Calu3 (cell line): ENCODE measurements around the gene NR5A1. TPM values are rescaled to one million over a fixed set of nuclear protein-coding genes. Genes with fewer than 3 reads are reported as not detected.

Source experiments
- BruUV-seq: library from RNA; stranded (reverse); fragments of 400-500 nt; replicated peaks from 2 replicates; lab custom pipeline; 2021; lab: Mats Ljungman, UMichigan
- CTCF ChIA-PET: fragments of 300-600 bp; sonication (Branson Sonifier 250); formaldehyde crosslinking; loops from one replicate; lab custom pipeline; 2022; ENCODE audit warnings: antibody characterized with exemption; lab: Charles Lee
- DNase-seq: peaks from one replicate; pipeline ENCODE4 v3.0.0; 2022
- H3K27ac Mint-ChIP-seq: one replicate; pipeline ENCODE4 v1.8.0; 2022; ENCODE audit warnings: mixed read lengths; ENCODE audit not compliant: unreplicated experiment
- H3K27me3 Mint-ChIP-seq: one replicate; pipeline ENCODE4 v1.8.0; 2022; ENCODE audit warnings: mixed read lengths; ENCODE audit not compliant: unreplicated experiment
- H3K36me3 Mint-ChIP-seq: one replicate; pipeline ENCODE4 v1.8.0; 2022; ENCODE audit warnings: mild to moderate bottlenecking, moderate library complexity, mixed read lengths; ENCODE audit not compliant: insufficient read depth, unreplicated experiment
- H3K4me1 Mint-ChIP-seq: one replicate; pipeline ENCODE4 v1.8.0; 2022; ENCODE audit warnings: mild to moderate bottlenecking, low read depth, mixed read lengths; ENCODE audit not compliant: unreplicated experiment
- H3K4me3 Mint-ChIP-seq: one replicate; pipeline ENCODE4 v1.8.0; 2022; ENCODE audit warnings: mild to moderate bottlenecking, low read depth, moderate library complexity, mixed read lengths; ENCODE audit not compliant: unreplicated experiment
- H3K9me3 Mint-ChIP-seq: one replicate; pipeline ENCODE4 v1.8.0; 2022; ENCODE audit warnings: low read depth, mixed read lengths; ENCODE audit not compliant: unreplicated experiment
- intact Hi-C: fragments of 100-400 bp; cut with micrococcal nuclease; formaldehyde crosslinking; loops from one replicate; pipeline ENCODE4 v1.10.0; 2022; ENCODE audit not compliant: unreplicated experiment
- total RNA-seq: library from RNA; stranded (reverse); gene quantifications from 2 replicates; pipeline ENCODE4 v1.2.3, GENCODE V29; 2022
- TF ChIP-seq, protein P1 (sequence below): fragments of 200-600 bp; IDR thresholded peaks from one replicate; pipeline ENCODE4 v1.8.0; 2022; ENCODE audit warnings: antibody characterized with exemption; ENCODE audit not compliant: unreplicated experiment

The NR5A1 gene
- total RNA-seq, 1 experiment from 2014 or later, result not detected

DNA sequence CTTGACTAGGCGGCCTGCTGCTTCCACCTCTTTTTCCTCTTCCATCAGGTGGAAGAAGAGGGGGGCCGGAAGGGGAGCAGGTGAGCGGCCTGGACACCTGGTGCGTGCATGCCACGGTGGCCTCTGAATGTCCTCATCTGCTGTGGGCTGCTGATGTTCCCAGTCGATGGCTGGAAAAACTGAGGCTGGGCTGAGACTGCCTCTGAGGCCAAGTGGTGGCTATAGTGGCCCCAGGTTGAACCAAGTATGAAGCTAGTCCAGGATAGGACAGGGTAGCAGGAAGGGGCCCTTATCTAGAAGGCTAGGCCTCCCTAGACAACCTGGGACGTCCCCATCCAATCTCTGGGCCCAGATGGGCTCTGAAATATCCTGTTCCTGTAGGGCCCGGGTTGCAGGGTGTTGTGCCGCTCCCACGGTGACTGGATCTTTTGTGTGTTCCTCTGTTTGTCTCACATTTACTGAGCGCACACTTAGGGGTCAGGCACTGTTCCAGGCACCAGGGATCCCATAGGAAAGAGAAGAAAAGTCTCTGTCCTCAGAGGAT lies 753 bp upstream of the NR5A1 start:
- no peak for DNase-seq
- Mint-ChIP-seq H3K36me3 (no peaks in the 10 kb centered on the region), H3K4me1 (peaks cover 19% of the 10 kb centered on the region), H3K27me3 (peaks cover 39% of the 10 kb centered on the region), H3K4me3 (no peak overlapping the region), H3K9me3 (no peaks in the 10 kb centered on the region), H3K27ac (no peak overlapping the region)
- BruUV-seq, result no TSS peak
- CTCF ChIA-PET, result no interaction called here
- intact Hi-C loops, result no loop called here
- TF ChIP-seq, protein P1, sequence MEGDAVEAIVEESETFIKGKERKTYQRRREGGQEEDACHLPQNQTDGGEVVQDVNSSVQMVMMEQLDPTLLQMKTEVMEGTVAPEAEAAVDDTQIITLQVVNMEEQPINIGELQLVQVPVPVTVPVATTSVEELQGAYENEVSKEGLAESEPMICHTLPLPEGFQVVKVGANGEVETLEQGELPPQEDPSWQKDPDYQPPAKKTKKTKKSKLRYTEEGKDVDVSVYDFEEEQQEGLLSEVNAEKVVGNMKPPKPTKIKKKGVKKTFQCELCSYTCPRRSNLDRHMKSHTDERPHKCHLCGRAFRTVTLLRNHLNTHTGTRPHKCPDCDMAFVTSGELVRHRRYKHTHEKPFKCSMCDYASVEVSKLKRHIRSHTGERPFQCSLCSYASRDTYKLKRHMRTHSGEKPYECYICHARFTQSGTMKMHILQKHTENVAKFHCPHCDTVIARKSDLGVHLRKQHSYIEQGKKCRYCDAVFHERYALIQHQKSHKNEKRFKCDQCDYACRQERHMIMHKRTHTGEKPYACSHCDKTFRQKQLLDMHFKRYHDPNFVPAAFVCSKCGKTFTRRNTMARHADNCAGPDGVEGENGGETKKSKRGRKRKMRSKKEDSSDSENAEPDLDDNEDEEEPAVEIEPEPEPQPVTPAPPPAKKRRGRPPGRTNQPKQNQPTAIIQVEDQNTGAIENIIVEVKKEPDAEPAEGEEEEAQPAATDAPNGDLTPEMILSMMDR, result no peak

DNA sequence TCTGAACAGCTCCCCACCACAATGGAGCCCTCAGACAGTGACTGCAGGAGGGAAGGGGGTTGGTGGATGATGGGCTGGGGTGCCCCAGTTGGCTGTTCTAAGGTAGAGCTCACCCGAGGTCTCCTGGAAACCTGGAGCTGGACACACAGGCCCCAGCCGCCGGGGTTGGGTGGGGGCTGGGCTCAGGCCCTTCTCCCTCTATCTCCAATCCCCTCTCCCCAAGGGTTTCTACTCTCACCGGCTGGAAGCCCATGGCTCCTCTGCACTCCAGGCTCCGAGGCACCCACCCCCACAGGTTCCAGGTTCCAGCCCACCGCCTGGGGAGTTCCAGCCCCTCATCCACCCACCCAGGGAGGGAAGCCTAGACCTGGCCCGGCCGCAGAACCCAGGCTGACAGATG lies 766 bp downstream of the NR5A1 start:
- Mint-ChIP-seq H3K4me3 (no peak overlapping the region), H3K27ac (no peak overlapping the region), H3K4me1 (peaks cover 11% of the 10 kb centered on the region), H3K9me3 (no peaks in the 10 kb centered on the region), H3K36me3 (no peaks in the 10 kb centered on the region), H3K27me3 (peaks cover 44% of the 10 kb centered on the region)
- intact Hi-C loops, result no loop called here
- TF ChIP-seq, protein P1, result no peak
- DNase-seq, result no peak
- BruUV-seq, result no TSS peak
- CTCF ChIA-PET, result interaction anchor here (1.0 kb wide), 1 partner anchor 11 kb away, joined by 3 read pairs; no protein-coding TSS in a partner anchor

DNA sequence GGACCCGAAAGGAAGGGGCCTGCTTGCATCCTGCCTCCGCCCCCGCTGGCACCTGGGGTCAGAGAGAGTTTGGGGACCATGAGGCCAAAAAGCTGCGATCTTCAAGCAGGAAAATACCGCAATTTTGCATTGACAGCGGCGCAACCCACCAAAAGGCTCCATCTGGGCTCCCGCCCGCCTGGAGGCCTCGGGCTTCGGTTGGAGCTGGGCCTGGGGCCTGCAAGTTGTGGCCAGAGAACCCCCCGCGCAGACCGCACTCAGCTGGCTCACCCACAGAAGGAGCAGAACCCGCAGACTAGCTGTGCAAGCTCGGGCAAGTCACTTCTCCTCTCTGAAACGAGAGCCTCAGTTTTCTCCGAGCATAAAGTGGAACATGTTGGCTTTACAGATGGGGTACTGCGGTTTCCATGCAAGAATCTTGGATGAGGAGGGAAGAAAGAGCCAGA lies 1.3 kb downstream of the NR5A1 start:
- H3K27me3 Mint-ChIP-seq, result peaks cover 49% of the 10 kb centered on the region
- no peak for DNase-seq
- peaks cover 9% of the 10 kb centered on the region for H3K4me1 Mint-ChIP-seq
- H3K36me3 Mint-ChIP-seq, result no peaks in the 10 kb centered on the region
- BruUV-seq, result no TSS peak
- intact Hi-C loops, result no loop called here
- H3K4me3 Mint-ChIP-seq, result no peak overlapping the region
- no peak overlapping the region for H3K27ac Mint-ChIP-seq
- CTCF ChIA-PET, result interaction anchor here (1.0 kb wide), 1 partner anchor 11 kb away, joined by 3 read pairs; no protein-coding TSS in a partner anchor
- H3K9me3 Mint-ChIP-seq, result no peaks in the 10 kb centered on the region
- TF ChIP-seq, protein P1, result no peak

DNA sequence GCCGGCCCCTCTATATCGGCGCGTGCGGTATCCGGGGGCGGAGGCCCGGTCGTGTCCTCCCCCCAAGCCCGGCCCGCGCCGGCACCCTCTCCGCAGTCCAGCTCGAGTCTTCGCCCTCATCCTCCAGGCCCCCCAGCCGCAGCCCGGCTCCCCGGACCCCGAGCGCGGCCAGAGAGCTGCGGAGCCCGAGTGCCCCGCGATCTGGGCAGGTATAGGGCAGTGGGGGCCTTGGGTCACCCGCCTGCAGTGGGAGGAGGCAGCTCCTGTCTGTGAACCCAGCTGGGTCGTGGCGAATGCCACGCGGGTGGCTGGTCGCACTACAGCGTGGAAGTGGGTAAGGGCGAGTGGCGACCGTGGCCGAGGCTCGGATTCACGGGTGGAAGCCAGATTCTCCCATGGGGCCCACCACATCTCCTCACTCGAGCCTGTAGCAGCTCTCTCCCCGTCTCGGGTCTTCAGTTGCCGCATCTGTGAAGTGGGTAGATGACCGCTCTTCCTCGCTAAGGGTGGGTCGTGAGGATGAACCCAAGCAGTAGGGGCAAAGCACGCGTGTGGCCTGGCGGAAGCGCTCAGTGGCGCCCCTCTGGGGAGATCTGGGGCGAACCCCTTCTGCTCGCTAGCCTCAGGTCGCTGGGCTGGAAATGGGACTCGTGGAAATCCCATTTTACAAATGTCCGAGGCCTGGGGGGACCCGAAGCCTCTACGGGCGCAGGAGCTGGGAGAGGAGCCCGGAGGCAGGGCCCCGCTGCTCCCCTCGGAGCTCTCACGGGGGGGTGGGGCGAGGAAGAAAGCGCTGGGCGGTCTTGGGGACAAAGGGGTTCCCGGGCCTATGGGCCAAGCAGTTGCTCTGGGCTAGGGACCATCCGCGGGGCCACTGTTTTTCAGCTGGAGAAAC lies 1.9 kb downstream of the NR5A1 start:
- H3K4me3 Mint-ChIP-seq, result no peak overlapping the region
- H3K36me3 Mint-ChIP-seq, result no peaks in the 10 kb centered on the region
- peaks cover 56% of the 10 kb centered on the region for H3K27me3 Mint-ChIP-seq
- no TSS peak for BruUV-seq
- intact Hi-C loops, result no loop called here
- H3K9me3 Mint-ChIP-seq, result no peaks in the 10 kb centered on the region
- TF ChIP-seq, protein P1, result no peak
- CTCF ChIA-PET, result interaction anchor here (1.0 kb wide), 1 partner anchor 12 kb away, joined by 3 read pairs; no protein-coding TSS in a partner anchor
- no peak for DNase-seq
- H3K4me1 Mint-ChIP-seq, result peaks cover 9% of the 10 kb centered on the region
- no peak overlapping the region for H3K27ac Mint-ChIP-seq
